Right ventricle myocardium superior (tissue), 1 donor: ENCODE data around the gene MAP3K12. TPM values are rescaled to one million over a fixed set of nuclear protein-coding genes. Genes with fewer than 3 reads are reported as not detected.

ENCODE experiments used
- ATAC-seq: fragments of 200-7000 bp; cut with Tn5 transposase; one replicate; pipeline ENCODE4 v1.9.1; 2020; ENCODE audit warnings: mild to moderate bottlenecking; ENCODE audit not compliant: poor library complexity
- DNase-seq: peaks from one replicate; pipeline ENCODE4 v3.0.0-alpha.2; 2020
- intact Hi-C: fragments of 100-400 bp; cut with DNase I; formaldehyde crosslinking; loops from one replicate; pipeline ENCODE4 v1.11.2; 2022
- total RNA-seq: library from RNA; stranded (reverse); fragmentation: NEBNext Ultra II Directional; extraction: Animal tissue kit (Norgen Biotek cat#: 25700); gene quantifications from one replicate; pipeline ENCODE4 v1.2.1, GENCODE V29; 2021
- donor health status: DM: no; HTN: yes; CAD: no; lungs with severe emphysema.

MAP3K12 gene
- total RNA-seq, 1 donor from 2014 or later: 5.5 TPM

DNA sequence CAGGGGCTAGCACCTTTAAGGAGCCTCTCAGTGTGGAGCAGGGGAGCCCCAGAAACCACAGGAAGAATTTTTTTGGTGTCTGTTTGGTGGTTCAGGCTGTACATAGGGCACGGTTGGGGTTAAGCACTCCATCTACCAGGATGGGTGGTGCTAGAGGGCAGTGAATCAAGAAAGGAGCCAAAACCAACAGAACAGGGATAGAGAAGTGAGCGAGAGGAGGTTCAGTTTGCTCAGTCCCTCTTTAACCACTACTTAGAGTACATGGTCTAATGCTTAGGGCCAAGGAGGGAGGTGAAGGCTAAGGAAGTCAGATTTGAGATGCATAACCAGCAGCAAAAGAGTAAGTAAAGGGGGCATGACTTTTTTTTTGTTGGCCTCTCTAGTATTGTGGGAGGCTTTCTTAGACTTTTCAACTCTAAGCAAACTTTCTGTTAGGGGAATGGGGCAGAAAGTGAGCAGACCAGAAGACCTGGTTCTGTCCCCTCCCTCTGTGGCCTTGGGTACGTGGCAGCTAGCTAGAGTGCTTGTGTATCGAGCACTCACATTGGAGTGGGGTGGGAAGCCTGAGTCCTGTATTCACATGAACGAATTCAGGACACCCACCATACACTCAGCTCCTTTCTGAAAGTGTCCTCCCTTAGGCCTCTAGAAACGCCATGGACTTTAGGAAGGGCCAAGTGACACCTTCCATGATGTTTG lies 14.6 kb upstream of the MAP3K12 start:
- DNase-seq: no peak
- intact Hi-C loops: no loop called here
- ATAC-seq: no peak

DNA sequence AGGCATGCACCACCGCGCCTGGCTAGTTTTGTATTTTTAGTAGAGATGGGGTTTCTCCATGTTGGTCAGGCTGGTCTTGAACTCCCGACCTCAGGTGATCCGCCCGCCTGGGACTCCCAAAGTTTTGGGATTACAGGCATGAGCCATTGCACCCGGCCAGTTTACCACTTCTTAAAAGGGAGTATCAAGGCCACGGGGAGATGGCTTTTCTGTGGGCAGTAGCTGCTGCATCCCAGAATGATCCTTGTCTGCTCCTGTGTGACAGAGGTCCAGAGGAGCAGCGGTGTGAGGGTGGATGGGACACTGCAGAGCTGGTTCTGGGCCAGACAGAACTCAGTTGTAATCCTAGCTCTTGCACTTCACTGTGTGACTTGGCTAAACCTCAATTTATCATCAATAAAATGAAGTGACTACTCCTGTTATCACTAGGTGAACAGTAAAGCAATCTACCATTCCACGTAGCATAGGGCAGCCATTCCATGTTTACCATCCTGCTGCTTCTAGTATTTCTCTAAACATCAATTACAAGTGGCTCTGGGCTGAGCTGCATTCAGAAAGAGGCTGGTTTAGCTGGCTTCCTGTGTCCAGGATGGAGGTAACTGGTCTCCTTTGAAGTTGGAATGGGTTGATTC lies 11.0 kb upstream of the MAP3K12 start:
- ATAC-seq (no peak), DNase-seq (no peak)
- intact Hi-C loops: no loop called here

DNA sequence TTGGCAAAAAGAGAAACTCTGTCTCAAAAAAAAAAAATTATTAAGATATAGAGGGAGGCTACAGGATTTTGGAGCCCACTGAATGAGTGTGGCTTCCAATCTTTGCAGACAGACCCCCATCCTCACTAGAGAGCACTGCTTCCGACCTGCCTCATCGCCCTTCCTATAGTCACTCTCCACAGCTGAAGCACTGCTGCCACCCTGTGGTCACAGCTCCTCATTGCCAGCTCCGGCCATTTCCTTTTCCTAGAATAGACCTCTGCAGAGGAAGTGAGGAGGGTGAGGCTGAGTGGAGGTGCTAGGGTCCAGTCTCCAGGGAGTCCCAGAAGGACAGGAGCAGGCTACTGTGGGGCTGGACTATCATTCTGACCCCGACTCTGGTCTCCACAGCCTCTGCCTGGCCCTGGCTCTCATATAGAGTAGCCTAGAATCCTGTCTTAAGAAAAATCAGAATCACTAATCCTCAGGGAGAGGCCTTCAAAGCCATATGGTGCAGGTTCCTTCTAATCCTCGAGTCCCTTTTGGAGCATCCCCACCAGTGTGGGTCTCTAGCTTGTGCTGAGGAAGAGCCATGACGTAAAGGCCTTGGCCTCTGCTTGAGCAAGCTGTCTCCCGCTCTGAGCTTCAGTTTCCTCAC lies 9.4 kb upstream of the MAP3K12 start:
- ATAC-seq (peak; percentile 85), DNase-seq (peak; percentile 89)
- intact Hi-C loops: loop anchor here (2.0 to 10.0 kb wide), 2 partner anchors 156 to 184 kb away; partner anchors contain the start of gene AAAS

DNA sequence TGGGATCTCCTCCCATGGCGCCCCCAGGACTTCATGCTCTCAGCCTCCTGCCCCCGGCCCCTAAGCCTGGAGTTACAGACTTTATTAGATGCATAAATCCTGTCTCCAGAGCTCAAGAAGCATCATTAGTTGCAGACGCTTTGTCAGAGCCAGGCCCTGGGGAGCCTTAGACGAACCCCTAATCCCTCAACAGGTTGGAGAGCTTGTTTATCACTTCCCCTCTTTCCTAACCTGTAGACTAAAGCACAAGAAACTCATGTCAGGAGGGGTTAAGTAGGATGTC lies 8.3 kb upstream of the MAP3K12 start:
- ATAC-seq (no peak), DNase-seq (no peak)
- intact Hi-C loops: loop anchor here (10.0 kb wide), 1 partner anchor 183 kb away; the partner anchor contains the start of gene AAAS

DNA sequence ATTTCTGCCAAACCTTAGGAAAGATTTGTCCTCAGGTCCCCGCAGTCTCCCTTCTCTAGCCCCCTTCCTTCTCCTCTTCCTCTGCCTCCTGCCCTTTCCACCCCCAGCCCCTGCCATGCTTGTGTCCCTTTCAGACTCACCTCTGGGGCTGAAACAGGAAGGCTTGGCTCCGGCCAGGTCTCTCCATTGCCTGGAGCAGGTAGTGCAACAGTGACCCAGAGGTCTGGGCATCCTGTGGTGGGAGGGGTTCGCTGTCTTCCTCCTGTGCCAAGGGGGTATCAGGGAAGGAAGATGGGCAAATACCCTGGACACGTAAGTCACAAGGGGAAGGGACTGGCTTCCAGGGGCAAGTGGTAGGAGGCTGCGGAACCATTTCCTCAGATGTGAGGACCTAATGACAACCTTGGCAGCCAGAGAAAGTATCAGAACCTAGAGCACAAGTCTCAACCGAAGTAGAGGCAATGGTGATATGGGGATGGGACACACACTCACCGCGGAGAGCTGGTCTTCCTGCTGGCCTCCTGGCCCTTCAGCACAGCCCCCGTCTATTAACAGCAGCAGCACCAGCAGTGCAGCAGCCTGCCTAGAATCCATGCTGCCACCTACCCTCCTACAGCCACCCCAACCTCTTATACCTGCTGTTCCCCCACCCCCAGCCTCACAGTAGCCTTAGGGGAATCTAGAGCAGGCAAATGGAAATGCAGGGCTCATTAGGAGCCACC lies 7.8 kb upstream of the MAP3K12 start, which contains the start of gene NPFF:
Gene NPFF, minus strand, starts transcription at position 604 of the 722 bp plus-strand sequence. Its CDS starts 10 bp downstream, at position 594.
- no peak for DNase-seq
- intact Hi-C loops: loop anchor here (10.0 kb wide), 1 partner anchor 182 kb away; the partner anchor contains the start of gene AAAS

DNA sequence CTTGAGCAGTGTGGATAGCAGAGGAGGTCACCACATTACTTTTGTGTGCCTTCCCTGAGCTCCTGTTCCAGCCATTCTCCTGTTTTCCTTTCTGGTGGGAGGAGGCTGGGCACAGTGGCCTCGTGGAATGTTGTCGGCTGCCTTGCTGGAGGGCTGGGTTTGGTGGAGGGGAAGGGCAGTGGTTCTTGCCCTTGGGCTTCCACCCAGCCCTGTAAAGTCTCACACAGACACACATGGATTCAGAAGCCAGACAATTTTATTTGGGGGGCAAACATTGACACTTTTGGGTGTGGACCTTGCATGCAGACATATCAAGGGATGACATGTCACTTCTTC lies 7.2 kb upstream of the MAP3K12 start:
- ATAC-seq: no peak

More for the DNA sequence above, 7.8 kb upstream of the MAP3K12 start, which contains the start of gene NPFF:
- no peak for ATAC-seq

DNA sequence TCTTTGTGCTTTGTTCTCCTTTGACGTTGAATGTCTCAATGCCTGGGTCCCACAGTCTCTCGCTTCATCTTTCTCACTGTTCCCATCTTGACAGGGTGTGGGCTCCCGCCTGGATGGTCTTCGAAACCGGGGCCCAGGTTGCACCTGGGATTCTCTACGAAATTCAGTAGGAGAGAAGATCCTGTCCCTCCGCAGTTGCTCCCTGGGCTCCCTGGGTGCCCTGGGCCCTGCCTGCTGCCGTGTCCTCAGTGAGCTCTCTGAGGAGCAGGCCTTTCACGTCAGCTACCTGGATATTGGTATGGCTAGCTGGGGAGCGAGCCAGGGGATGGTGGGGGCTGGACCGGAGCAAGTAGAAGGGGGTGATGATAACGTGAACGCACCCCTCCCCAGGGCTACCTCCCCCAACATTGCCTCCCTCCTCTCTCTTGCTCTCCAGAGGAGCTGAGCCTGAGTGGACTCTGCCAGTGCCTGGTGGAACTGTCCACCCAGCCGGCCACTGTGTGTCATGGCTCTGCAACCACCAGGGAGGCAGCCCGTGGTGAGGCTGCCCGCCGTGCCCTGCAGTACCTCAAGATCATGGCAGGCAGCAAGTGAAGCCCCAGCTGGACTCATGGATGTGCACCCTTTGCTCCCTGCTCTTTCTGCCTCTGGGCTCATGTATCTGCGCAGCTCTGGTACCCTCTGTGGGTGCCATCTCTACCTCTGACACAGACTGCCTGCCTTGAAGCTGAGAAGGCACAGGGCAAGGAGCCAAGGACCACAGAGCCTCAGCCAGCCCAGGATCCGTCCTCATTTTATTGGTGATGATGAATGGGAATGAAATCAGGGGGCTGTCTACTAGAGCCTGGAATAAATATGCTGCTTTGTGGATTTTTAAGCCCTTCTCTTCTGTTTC lies 6.5 kb upstream of the MAP3K12 start:
- DNase-seq: no peak
- intact Hi-C loops: loop anchor here (10.0 kb wide), 1 partner anchor 181 kb away; the partner anchor contains the start of gene AAAS
- ATAC-seq: no peak

More for the DNA sequence above, 7.2 kb upstream of the MAP3K12 start:
- DNase-seq: no peak
- intact Hi-C loops: loop anchor here (10.0 kb wide), 1 partner anchor 182 kb away; the partner anchor contains the start of gene AAAS

DNA sequence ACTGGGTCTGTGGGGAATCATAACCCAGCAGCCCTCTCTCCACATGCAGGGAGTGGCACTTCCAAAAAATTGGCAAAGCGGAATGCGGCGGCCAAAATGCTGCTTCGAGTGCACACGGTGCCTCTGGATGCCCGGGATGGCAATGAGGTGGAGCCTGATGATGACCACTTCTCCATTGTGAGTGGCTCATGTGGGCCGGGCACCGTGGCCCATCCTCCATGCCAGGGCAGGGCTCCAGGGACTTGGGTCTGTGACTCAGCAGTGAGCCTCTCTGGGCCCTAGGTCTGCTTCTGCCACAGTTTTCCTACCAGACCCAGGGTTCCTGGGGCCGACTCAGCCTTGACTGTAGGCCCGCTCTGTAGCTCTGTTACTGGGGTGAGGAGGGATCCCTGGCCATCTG lies 5.8 kb upstream of the MAP3K12 start:
- ATAC-seq (no peak), DNase-seq (peak; percentile 51)
- intact Hi-C loops: loop anchor here (10.0 kb wide), 1 partner anchor 180 kb away; the partner anchor contains the start of gene AAAS

DNA sequence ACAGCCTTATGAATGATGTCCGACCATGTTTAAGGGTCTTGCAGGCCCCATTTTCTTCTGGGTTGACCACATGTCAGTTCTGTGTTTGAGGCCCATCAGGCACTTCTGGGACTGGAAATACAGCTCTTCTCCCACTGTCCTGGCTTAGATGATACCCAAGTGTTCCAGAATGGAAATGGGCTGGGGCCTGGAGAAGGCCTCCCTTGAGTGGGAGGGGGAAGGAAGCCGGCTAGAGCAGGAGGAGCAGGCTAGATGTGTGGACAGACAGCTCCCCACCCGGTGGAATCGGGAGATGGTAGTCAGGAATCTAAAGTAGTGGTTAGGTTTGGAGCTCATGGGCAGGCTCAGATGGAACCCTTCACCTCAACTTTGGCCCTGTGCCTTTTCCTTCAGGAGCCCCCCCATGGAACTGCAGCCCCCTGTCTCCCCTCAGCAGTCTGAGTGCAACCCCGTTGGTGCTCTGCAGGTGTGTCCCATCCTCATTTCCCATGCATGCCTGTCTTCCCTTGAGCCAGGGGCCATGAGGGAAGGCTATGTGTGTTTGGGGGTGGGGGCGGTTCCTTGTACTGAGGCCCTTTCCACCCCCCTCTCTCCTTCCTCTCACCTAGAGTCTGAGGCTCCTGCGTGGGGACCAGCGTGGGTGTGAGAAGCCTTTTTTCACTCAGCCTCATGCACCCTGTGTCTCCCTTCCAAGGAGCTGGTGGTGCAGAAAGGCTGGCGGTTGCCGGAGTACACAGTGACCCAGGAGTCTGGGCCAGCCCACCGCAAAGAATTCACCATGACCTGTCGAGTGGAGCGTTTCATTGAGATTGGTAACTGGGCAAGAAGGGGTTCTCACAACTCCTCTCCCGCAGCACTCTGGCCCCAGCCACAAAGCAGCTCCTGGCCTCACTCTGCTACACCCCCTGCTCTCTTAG lies 5.0 kb upstream of the MAP3K12 start:
- intact Hi-C loops: loop anchor here (10.0 kb wide), 1 partner anchor 179 kb away; the partner anchor contains the start of gene AAAS
- DNase-seq: no peak
- ATAC-seq: no peak

DNA sequence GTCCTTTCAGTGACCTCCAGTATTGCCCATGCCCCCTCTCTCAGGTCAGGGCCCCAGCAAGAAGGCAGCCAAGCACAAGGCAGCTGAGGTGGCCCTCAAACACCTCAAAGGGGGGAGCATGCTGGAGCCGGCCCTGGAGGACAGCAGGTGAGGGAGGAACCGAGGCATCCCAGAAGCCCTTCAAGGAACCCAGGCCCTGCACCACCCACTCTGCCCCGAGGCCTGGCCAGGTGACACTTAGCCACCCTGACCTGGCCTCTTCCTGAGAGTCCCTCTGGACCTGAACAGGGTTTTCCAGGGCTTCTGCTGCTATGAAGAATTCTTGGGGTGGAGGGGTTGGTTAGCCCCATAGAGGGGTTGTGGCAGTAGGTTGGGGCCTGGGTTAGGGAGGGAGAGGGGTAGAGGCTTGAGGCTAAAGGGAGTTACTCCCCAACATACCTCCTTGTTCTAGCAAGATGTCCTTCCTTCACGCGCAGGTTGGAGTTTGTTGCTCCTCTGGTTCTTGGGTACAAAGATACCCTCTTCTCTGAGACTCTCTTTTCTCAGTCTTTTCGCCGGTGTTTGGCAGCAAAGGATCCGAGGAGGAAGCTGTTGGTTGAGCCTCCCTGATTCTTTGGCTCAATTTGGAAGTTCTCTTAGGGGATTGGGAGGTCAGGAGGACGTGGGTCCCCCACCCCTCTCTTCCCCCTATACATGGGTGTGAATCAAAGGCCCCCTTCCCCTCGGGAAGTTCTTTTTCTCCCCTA lies 3.9 kb upstream of the MAP3K12 start:
- intact Hi-C loops: loop anchor here (10.0 kb wide), 1 partner anchor 178 kb away; the partner anchor contains the start of gene AAAS
- DNase-seq (no peak), ATAC-seq (no peak)

DNA sequence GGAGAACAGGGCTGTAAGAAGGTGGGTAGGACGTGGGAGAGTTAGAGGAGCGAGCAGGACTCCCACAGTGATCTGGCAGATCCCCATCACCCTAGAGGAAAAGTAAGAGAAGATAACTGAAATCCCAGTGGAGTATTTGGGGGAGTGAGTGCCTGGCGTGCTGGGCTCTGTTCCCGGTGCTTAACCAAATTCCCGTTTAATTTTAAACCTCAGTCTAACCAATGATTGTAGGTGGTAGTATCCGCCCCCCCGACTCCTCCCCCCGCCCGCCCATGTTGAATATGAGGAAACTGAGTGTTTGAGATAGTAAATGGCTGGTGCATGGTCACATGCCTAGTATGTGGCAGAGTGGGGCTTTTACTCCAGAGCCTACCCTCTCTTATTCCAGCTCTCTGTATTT lies 3.1 kb upstream of the MAP3K12 start:
- ATAC-seq: no peak
- intact Hi-C loops: loop anchor here (10.0 kb wide), 1 partner anchor 178 kb away; the partner anchor contains the start of gene AAAS
- no peak for DNase-seq

DNA sequence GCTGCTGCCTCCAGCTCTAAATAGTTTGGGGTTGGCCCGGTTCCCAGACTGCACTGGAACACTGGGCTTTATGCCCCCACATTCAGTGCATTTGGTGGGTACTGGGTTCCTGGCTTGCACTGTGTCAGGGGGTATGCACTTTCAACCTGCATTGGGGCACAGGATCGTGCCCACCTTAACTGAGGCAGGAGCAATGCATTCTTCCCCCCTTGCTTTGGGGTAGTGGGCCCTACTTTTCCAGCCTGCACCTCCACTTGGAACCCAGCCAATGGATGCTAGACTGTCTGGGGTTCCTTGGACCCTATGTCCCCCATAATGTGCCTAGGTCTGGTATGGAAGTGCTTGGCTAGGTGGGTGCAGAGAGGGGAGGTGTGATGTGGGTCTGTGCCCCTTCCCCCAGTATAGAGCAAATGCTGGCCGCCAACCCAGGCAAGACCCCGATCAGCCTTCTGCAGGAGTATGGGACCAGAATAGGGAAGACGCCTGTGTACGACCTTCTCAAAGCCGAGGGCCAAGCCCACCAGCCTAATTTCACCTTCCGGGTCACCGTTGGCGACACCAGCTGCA lies 2.4 kb upstream of the MAP3K12 start:
- no peak for DNase-seq
- intact Hi-C loops: loop anchor here (10.0 kb wide), 1 partner anchor 177 kb away; the partner anchor contains the start of gene AAAS
- no peak for ATAC-seq

DNA sequence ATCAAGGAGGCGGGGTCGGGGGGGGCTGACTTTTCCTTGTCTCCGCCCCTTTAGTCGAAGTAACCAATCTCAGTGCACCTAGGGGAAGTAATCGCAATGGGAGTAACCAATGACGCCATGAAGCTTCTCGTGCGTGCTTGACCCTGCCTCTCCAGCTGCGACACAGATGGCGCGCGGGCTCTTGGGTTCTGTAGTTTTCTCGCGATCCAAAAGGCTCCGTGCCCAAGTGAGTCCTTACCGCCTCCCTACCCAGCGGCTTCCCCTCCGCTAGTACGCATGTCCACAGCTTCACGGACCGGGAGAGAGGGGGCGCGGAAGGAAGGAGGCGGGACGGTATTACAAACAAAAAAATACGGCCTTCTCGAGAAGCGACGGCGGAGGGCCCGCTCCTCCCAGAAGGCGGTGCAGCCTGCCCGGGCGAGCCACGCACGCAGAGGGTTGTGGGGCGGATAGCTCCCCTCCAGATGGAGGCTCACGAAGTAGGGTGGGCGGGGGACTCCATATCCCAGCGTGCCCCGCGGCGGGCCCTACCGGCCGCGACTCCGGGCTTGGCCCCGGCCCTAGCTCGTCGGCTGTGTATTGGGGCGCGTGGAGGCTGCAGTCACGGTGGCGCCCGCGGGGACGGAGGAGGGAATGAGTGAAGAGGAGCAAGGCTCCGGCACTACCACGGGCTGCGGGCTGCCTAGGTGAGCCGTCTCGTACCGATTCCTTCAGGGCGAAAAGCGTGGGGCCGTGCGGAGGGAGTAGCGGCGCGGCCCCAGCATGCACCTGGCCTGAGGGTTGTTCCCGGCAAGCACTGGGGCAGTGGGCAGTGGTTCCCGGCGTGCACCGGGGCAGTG lies 1.7 kb upstream of the MAP3K12 start, which contains the start of gene TARBP2:
Gene TARBP2, plus strand, starts transcription at position 508 of the 839 bp plus-strand sequence. Its CDS starts 126 bp downstream, at position 634.
- ATAC-seq (peak; percentile 88), DNase-seq (peak; percentile 99)
- intact Hi-C loops: loop anchor here (10.0 kb wide), 1 partner anchor 176 kb away; the partner anchor contains the start of gene AAAS

DNA sequence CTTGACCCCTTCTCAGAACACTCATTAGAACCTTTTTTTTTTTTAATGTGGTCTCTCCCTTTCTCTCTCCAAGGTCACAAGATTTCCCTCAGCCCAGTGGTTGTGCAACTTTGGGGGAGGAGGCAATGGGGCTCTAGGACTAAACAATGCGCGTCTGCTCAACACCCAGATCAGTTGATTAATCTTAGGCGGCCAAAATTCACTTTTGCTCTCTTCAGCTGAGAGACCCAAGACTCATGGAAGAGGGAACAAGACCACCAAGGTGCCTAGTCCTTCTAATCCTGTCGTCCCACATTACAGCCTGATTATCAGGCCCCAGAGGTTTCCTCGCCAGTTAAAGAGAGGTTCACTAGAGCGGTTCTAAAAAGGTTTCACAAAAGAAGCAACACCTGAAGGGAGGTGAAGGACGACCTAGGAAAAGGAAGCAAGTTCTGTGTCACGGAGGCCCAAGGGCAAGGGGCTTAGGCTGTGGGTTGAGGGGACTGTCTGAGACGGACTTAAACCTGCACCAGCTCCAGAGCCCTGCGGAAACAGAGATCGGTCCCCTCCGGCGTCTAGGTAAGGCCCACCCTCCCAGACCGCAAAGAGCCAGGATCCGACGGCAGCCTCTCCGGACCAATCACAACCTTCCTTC lies 1.0 kb upstream of the MAP3K12 start:
- ATAC-seq (peak; percentile 12), DNase-seq (peak; percentile 70)
- intact Hi-C loops: loop anchor here (10.0 kb wide), 1 partner anchor 175 kb away; the partner anchor contains the start of gene AAAS
